H9 (cell line): Measurements from ENCODE around the gene CIB4. TPM values are rescaled to one million over a fixed set of nuclear protein-coding genes. Genes with fewer than 3 reads are reported as not detected.

Experiments
- DNase-seq: peaks from one replicate; pipeline ENCODE4 v3.0.0-alpha.2; 2017
- H2AFZ ChIP-seq: one replicate; pipeline ENCODE4 v1.6.1; 2013; ENCODE audit warnings: mild to moderate bottlenecking, low read length, control low read depth, moderate library complexity
- H2AK5ac ChIP-seq: 2 replicates; pipeline ENCODE4 v1.6.1; 2013; ENCODE audit warnings: low read length, control low read depth, mixed read lengths; ENCODE audit not compliant: insufficient read length
- H2BK120ac ChIP-seq: one replicate; pipeline ENCODE4 v1.6.1; 2013; ENCODE audit warnings: low read depth, mild to moderate bottlenecking, low read length, control low read depth, inconsistent platforms; ENCODE audit not compliant: poor library complexity, severe bottlenecking
- H2BK12ac ChIP-seq: 2 replicates; pipeline ENCODE4 v1.6.1; 2013; ENCODE audit warnings: low read length, control low read depth, mixed read lengths, low read depth; ENCODE audit not compliant: insufficient read length
- H2BK15ac ChIP-seq: 2 replicates; pipeline ENCODE4 v1.6.1; 2013; ENCODE audit warnings: low read depth, low read length, control low read depth
- H2BK20ac ChIP-seq: one replicate; pipeline ENCODE4 v1.6.1; 2013; ENCODE audit warnings: low read depth, mild to moderate bottlenecking, low read length, control low read depth, inconsistent platforms; ENCODE audit not compliant: poor library complexity, severe bottlenecking
- H2BK5ac ChIP-seq: 2 replicates; pipeline ENCODE4 v1.6.1; 2013; ENCODE audit warnings: low read length, control low read depth, mixed read lengths; ENCODE audit not compliant: insufficient read length
- H3K14ac ChIP-seq: 2 replicates; pipeline ENCODE4 v1.6.1; 2013; ENCODE audit warnings: low read length, control low read depth; ENCODE audit not compliant: insufficient read depth
- H3K18ac ChIP-seq: 2 replicates; pipeline ENCODE4 v1.6.1; 2013; ENCODE audit warnings: low read depth, mild to moderate bottlenecking, mixed read lengths, low read length, control low read depth; ENCODE audit not compliant: insufficient read length
- H3K23ac ChIP-seq: 2 replicates; pipeline ENCODE4 v1.6.1; 2013; ENCODE audit warnings: low read length, control low read depth, mixed read lengths, low read depth; ENCODE audit not compliant: insufficient read length
- H3K23me2 ChIP-seq: 2 replicates; pipeline ENCODE4 v1.6.1; 2013; ENCODE audit warnings: low read depth, mild to moderate bottlenecking, mixed read lengths, low read length, control low read depth; ENCODE audit not compliant: insufficient read length, poor library complexity, severe bottlenecking
- H3K27ac ChIP-seq: 2 replicates; pipeline ENCODE4 v1.5.1; 2013; ENCODE audit warnings: low read length, control low read depth, mixed read lengths, low read depth; ENCODE audit not compliant: insufficient read length
- H3K27me3 ChIP-seq: 2 replicates; pipeline ENCODE4 v1.6.1; 2013; ENCODE audit warnings: low read length, control low read depth, inconsistent platforms; ENCODE audit not compliant: insufficient read depth
- H3K4ac ChIP-seq: 2 replicates; pipeline ENCODE4 v1.6.1; 2013; ENCODE audit warnings: low read depth, mild to moderate bottlenecking, control low read depth, inconsistent platforms, low read length, moderate library complexity
- H3K4me1 ChIP-seq: 2 replicates; pipeline ENCODE4 v1.6.1; 2013; ENCODE audit warnings: low read length, control low read depth, inconsistent platforms; ENCODE audit not compliant: insufficient read depth
- H3K4me2 ChIP-seq: 2 replicates; pipeline ENCODE4 v1.6.1; 2013; ENCODE audit warnings: low read length, control low read depth, mixed read lengths; ENCODE audit not compliant: insufficient read length, insufficient read depth
- H3K56ac ChIP-seq: 2 replicates; pipeline ENCODE4 v1.6.1; 2013; ENCODE audit warnings: low read depth, mild to moderate bottlenecking, mixed read lengths, low read length, control low read depth; ENCODE audit not compliant: insufficient read length
- H3K79me1 ChIP-seq: 2 replicates; pipeline ENCODE4 v1.6.1; 2013; ENCODE audit warnings: low read depth, mild to moderate bottlenecking, moderate library complexity, low read length, control low read depth, inconsistent platforms; ENCODE audit not compliant: insufficient read depth, poor library complexity, severe bottlenecking
- H3K79me2 ChIP-seq: 2 replicates; pipeline ENCODE4 v1.6.1; 2013; ENCODE audit warnings: low read length, control low read depth, inconsistent platforms; ENCODE audit not compliant: insufficient read depth
- H3K9ac ChIP-seq: 2 replicates; pipeline ENCODE4 v1.6.1; 2013; ENCODE audit warnings: low read length, control low read depth, mixed read lengths; ENCODE audit not compliant: insufficient read length; ENCODE audit errors: extremely low read depth
- H3K9me3 ChIP-seq: one replicate; pipeline ENCODE4 v1.6.1; 2013; ENCODE audit warnings: low read depth, low read length, inconsistent platforms; ENCODE audit not compliant: control insufficient read depth
- H3T11ph ChIP-seq: one replicate; pipeline ENCODE4 v1.6.1; 2013; ENCODE audit warnings: mild to moderate bottlenecking, low read length, control low read depth, inconsistent platforms
- H4K20me1 ChIP-seq: one replicate; pipeline ENCODE4 v1.6.1; 2013; ENCODE audit not compliant: control insufficient read depth, insufficient read length, insufficient read depth
- H4K5ac ChIP-seq: 2 replicates; pipeline ENCODE4 v1.6.1; 2013; ENCODE audit warnings: low read depth, mild to moderate bottlenecking, mixed read lengths, low read length, control low read depth; ENCODE audit not compliant: insufficient read length
- H4K8ac ChIP-seq: replicated peaks from 2 replicates; pipeline ENCODE4 v1.6.1; 2013; ENCODE audit warnings: low read length, control low read depth, mixed read lengths, low read depth; ENCODE audit not compliant: insufficient read length
- H4K91ac ChIP-seq: 2 replicates; pipeline ENCODE4 v1.6.1; 2013; ENCODE audit warnings: low read depth, mild to moderate bottlenecking, moderate library complexity, mixed read lengths, low read length, control low read depth; ENCODE audit not compliant: insufficient read length
- H3K27ac Mint-ChIP-seq, 3 experiments: 2 replicates in 2 of 3; 3 replicates in 1 of 3; pipeline ENCODE4 v1.8.0; 2020 to 2021; ENCODE audit warnings: mixed read lengths in 3 of 3, mild to moderate bottlenecking in 1 of 3, moderate library complexity in 1 of 3
- H3K27me3 Mint-ChIP-seq: 2 replicates; pipeline ENCODE4 v1.8.0; 2021; ENCODE audit warnings: low read depth, mild to moderate bottlenecking, moderate library complexity, mixed read lengths
- H3K36me3 Mint-ChIP-seq, 3 experiments: 2 replicates in 2 of 3; 3 replicates in 1 of 3; pipeline ENCODE4 v1.8.0; 2020 to 2021; ENCODE audit warnings: low read depth in 3 of 3, mixed read lengths in 3 of 3; ENCODE audit not compliant: insufficient read depth in 1 of 3
- H3K4me1 Mint-ChIP-seq, 2 experiments: 2 replicates each; pipeline ENCODE4 v1.8.0; 2020; ENCODE audit warnings: mixed read lengths in 2 of 2
- H3K4me3 Mint-ChIP-seq, 2 experiments: 2 replicates in 1 of 2; 3 replicates in 1 of 2; pipeline ENCODE4 v1.8.0; 2020 to 2021; ENCODE audit warnings: mild to moderate bottlenecking in 2 of 2, mixed read lengths in 2 of 2, moderate library complexity in 1 of 2
- H3K9me3 Mint-ChIP-seq, 2 experiments: 2 replicates in 1 of 2; 3 replicates in 1 of 2; pipeline ENCODE4 v1.8.0; 2020; ENCODE audit warnings: mild to moderate bottlenecking in 2 of 2, mixed read lengths in 2 of 2, moderate library complexity in 1 of 2
- WGBS: extraction: QIAGEN DNeasy Blood & Tissue Kit; methylation state at CpG from one replicate; pipeline ENCODE4 v1.1.7; 2013; ENCODE audit warnings: missing lambda C conversion rate, low lambda C conversion rate, mixed read lengths; ENCODE audit not compliant: insufficient read length; ENCODE audit errors: extremely low coverage; 5-methylcytosine and 5-hydroxymethylcytosine counted together
- total RNA-seq: library from RNA; stranded (reverse); gene quantifications from 2 replicates; pipeline ENCODE4 v1.2.1, GENCODE V29; 2021
- TF ChIP-seq, protein P1 (sequence below): fragments of 200-600 bp; sonication (generic); conservative IDR thresholded peaks from 3 replicates; pipeline ENCODE4 v1.8.0; 2021; ENCODE audit warnings: antibody characterized with exemption, mild to moderate bottlenecking

Gene CIB4
- total RNA-seq, 1 experiment from 2014 or later: not detected

DNA sequence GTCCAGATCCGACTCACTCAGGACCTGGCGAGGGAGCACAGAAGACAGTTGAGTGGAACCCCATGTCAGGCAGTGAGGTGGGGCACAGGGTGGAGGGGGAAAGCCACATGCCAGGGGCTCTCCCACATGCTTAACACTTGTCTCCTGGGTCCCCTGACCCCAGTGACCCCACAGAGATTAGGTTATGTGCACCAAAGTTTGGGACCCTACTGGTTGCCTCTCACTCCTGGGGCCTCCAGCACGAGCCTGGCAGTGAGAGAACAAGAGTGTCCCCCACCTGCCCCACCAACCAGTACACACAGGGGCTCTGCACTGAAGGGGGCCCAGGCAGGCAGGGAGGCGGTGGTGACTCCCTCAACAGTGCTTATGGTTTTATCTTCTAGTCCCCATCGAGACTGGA is 58.3 kb downstream of the CIB4 start:
- Histone ChIP-seq H3K18ac (no peak overlapping the region), H3K79me2 (no peaks in the 10 kb centered on the region), H3K27ac (no peak overlapping the region), H3T11ph (no peak overlapping the region), H3K23me2 (no peaks in the 10 kb centered on the region), H4K8ac (no peak overlapping the region), H3K9ac (no peak overlapping the region), H3K27me3 (no peaks in the 10 kb centered on the region), H4K5ac (no peak overlapping the region), H3K79me1 (no peaks in the 10 kb centered on the region), H3K4ac (no peak overlapping the region), H3K4me2 (no peak overlapping the region), H3K9me3 (no peaks in the 10 kb centered on the region), H3K23ac (no peak overlapping the region), H2BK12ac (no peak overlapping the region), H4K20me1 (no peaks in the 10 kb centered on the region), H3K4me1 (no peaks in the 10 kb centered on the region), H2AFZ (no peak overlapping the region), H2BK20ac (no peak overlapping the region), H4K91ac (no peak overlapping the region), H2BK15ac (no peak overlapping the region), H2BK5ac (no peak overlapping the region), H3K56ac (no peak overlapping the region), H2AK5ac (no peak overlapping the region), H2BK120ac (no peak overlapping the region), H3K14ac (no peak overlapping the region; the same call in 1 of the 2 replicates)
- H3K9me3 Mint-ChIP-seq: no peaks in the 10 kb centered on the region
- H3K4me1 Mint-ChIP-seq: peaks cover 0 to 11% of the 10 kb centered on the region in 2 experiments; a peak in 2 of 4 replicates
- H3K27ac Mint-ChIP-seq: no peak overlapping the region
- peaks cover 23% of the 10 kb centered on the region for H3K27me3 Mint-ChIP-seq
- DNase-seq: no peak
- WGBS: no CpG with 5 or more reads among the region's 5 CpGs
- H3K36me3 Mint-ChIP-seq: no peaks in the 10 kb centered on the region
- TF ChIP-seq, protein P1, sequence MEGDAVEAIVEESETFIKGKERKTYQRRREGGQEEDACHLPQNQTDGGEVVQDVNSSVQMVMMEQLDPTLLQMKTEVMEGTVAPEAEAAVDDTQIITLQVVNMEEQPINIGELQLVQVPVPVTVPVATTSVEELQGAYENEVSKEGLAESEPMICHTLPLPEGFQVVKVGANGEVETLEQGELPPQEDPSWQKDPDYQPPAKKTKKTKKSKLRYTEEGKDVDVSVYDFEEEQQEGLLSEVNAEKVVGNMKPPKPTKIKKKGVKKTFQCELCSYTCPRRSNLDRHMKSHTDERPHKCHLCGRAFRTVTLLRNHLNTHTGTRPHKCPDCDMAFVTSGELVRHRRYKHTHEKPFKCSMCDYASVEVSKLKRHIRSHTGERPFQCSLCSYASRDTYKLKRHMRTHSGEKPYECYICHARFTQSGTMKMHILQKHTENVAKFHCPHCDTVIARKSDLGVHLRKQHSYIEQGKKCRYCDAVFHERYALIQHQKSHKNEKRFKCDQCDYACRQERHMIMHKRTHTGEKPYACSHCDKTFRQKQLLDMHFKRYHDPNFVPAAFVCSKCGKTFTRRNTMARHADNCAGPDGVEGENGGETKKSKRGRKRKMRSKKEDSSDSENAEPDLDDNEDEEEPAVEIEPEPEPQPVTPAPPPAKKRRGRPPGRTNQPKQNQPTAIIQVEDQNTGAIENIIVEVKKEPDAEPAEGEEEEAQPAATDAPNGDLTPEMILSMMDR: no peak
- no peak overlapping the region for H3K4me3 Mint-ChIP-seq
